GM18499 (cell line): ENCODE data around the gene ZNF768.

Experiments used
- ATAC-seq: cut with Tn5 transposase; IDR thresholded peaks from one replicate; pipeline ENCODE4 v1.9.1; 2021; ENCODE audit warnings: moderate number of reproducible peaks; ENCODE audit not compliant: insufficient read depth, unreplicated experiment

The ZNF768 gene

GRCh38 chr16:30526137-30526822 lies at the start of gene ZNF768:
Gene ZNF768, minus strand, starts transcription at chr16:30526566. Its CDS starts 153 bp downstream, at chr16:30526413.
- peak; percentile 8 for ATAC-seq

GRCh38 chr16:30574678-30575077 lies 48.3 kb upstream of the ZNF768 start:
- no peak for ATAC-seq

- ATAC-seq: peak; percentile 39
Measured at GRCh38 chr16:30571445-30572322, 45.3 kb upstream of the ZNF768 start, which contains the start of gene ZNF688. Gene ZNF688, minus strand, starts transcription at chr16:30571714. Its CDS starts 85 bp downstream, at chr16:30571629.

- no peak for ATAC-seq
Measured at GRCh38 chr16:30570636-30571444, 44.5 kb upstream of the ZNF768 start.

GRCh38 chr16:30569746-30570635 lies 43.6 kb upstream of the ZNF768 start:
- no peak for ATAC-seq

DNA sequence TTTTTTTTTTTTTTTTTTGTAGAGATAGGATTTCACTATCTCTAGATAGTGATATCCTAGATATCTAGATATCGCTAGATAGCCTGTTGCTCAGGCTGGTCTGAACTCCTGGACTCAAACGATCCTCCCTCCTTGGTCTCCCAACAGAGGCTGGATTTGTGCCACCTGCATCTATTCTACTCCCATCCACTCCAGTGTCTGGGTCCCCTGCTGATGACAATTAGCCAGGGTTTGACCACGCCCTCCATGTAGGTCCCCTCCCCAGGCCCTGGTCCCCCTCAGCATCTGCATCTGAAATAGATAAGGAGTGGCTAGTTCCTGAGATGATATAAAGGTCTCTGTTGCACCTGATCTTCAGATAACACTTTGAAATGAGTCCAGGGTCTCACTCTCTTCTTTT lies 42.9 kb upstream of the ZNF768 start:
- ATAC-seq: no peak

DNA sequence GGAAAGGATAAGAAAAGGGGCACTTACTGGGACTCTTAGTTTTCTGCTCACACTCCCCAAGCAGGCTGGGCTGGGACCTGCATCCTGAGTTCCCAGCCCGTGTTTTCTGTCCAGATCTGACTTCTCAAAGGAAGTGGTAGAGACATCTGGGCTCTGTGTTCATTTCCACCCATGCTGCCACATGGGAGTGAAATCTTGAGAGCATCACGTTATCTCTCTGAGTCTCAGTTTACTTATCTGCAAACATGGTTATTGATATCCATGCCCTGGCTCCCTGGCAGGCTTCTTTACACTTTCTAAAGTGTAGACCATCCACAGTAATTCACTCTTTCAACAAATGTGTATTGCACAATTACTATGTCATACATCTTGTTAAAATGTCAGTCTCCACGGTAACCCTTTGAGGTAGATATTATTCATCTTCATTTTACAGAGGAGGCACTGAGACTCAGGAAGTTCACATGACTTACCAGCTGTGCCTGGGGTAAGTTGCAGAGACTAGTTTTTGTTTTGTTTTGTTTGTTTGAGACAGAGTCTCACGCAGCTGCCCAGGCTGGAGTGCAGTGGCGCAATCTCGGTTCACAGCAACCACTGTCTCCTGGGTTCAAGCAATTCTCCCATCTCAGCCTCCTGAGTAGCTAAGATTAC lies 41.7 kb upstream of the ZNF768 start:
- ATAC-seq: no peak

GRCh38 chr16:30567160-30567990 lies 41.0 kb upstream of the ZNF768 start:
- ATAC-seq: no peak

- ATAC-seq: no peak
Measured at GRCh38 chr16:30566531-30566930, 40.2 kb upstream of the ZNF768 start.

DNA sequence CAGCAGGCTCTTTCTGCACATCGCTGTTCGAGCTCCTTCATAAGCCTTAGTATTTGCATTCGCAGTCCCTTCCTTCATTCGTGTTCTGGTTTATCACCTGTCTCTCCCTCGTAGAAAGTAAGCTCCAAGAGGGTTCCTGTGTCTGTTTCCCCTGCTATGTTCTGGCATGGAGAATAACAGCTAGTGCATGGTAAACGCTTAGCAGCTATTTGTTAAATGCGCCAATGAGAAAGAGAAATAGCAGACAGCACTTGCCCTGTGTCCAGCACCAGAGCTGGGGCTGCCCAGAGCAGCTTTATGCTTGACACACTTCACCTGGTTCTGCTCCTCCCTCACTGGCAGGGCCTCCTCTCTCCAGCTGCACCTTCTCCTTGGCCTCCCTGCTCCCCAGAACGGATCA lies 39.6 kb upstream of the ZNF768 start:
- no peak for ATAC-seq

DNA sequence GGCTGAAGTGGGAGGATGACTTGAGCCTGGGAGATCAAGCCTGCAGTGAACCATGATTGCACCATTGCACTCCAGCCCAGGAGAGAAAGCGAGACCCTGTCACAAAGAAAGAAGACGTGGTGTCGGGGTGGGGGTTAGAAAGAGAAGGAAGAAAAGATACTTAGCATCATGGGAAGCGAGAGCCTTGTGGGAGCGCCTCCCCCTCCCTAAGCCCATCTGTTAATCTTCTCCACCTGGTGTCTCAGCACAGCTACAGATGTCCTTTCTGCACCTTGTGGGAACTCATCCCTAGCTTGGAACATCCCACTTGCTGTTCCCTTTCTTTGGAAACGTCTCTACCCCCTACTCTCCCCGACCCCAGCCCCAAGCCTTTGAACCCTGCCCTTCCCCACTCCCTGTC lies 39.2 kb upstream of the ZNF768 start:
- no peak for ATAC-seq

DNA sequence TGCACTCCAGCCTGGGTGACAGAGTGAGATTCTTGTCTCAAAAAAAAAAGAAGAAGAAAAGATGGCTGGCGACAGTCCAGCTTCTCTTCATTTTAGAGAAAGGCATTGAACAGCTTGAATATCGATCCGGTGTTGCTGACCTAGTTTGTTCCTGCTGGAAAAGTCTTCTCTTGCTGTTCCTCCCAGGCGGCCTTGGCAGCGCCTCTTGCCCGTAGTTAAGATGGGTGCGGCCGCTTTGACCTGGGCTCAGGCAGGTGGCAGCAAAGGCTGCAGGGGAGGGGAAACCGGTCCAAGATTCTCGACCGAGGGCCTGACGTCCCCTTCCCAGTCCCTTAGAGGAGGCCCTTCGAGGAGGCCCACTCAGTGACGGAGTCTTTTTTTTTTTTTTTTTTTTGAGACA lies 35.7 kb upstream of the ZNF768 start:
- no peak for ATAC-seq

DNA sequence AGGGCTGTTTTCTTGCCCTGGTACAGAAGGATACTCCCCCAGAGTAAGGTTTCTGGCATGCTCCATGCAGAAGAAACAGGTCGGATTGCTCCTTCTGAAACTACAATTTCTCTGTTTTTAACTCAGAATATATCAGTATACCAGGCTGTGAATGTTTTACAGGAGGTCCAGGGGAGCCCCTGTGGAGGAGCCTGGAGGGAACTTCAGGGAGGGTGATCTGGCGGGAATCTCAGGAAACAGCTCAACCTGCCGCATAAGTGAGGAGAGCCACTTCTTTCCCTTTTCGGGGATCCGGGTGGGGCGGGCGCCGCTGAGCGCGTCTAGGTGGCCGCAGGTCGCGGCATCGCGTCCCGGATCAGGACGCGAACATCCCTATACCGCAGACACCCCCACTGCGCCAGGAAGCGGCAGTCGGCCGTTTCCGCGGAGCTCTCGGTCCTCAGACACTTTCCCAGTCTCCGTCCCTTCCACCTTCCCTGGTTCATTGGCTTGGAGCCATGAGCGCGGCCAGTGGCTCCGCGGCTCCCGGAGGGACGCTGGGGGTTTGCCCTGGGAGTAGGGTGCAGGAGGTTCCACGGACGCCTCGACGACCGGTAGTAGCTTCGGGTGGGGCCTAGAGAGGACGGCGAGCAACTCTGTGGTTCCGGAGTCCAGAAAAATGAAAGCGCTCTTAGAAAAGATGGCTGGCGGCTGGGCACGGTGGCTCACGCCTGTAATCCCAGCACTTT lies 34.9 kb upstream of the ZNF768 start:
- no peak for ATAC-seq

DNA sequence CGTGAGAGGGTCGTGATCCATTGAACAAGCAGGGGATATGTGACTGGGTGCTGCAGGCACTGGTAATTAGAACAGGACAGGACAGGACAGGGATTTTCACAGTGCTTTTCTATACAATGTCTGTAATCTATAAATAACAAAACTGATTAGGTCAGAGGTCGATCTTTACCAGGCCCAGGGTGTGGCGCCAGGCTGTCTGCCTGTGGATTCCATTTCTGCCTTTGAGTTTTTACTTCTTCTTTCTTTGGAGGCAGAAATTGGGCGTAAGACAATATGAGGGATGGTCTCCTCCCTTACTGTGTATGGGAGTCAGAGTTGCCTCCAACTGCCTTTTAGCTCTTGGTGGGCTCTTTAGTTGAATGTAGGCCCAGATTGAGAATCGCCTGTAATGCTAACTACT lies 33.3 kb upstream of the ZNF768 start:
- no peak for ATAC-seq

DNA sequence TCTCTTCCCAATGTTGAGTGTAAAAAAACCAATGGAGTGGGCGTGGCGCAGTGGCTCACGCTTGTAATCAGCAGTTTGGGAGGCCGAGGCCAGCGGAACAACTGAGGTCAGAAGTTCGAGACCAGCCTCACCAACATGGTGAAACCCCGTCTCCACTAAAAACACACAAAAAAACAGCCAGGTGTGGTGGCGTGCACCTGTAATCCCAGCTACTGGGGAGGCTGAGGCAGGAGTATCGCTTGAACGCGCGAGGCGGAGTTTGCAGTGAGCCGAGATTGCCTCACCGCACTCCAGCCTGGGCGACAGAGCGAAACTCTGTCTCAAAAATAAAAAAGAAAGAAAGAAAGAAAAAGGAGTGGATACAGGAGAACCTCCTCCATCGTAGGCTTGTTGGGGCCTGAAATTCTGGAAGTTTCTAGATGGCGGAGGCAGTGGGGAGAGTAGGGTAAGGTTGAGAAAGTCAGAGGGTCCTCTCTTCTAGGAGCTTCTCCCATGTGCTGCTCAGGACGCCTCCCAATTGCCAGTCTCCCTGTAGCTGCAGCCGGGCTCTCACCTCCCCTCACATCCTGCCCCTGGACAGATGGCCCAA lies 32.5 kb upstream of the ZNF768 start:
- no peak for ATAC-seq

GRCh38 chr16:30557957-30558788 lies 31.8 kb upstream of the ZNF768 start, which contains the start of gene ZNF764:
Gene ZNF764, minus strand, starts transcription at chr16:30558374. Its CDS starts 192 bp downstream, at chr16:30558182.
- peak; percentile 77 for ATAC-seq

- ATAC-seq: peak; percentile 3
Measured at GRCh38 chr16:30557707-30557956, 31.3 kb upstream of the ZNF768 start.
